ENCODE results near the gene IWS1.
"Not testable (repeated sequence)": the region's sequence is repeated elsewhere in the genome, so short reads cannot be mapped to it uniquely, and the experiment has no call there.

Gene IWS1

GRCh38 chr2:127560201-127560930, 34.1 kb upstream of the IWS1 start:
- no peak for DNase-seq

GRCh38 chr2:127559454-127559853, 33.2 kb upstream of the IWS1 start:
- DNase-seq = no peak

GRCh38 chr2:127558911-127559310, 32.6 kb upstream of the IWS1 start:
- DNase-seq = no peak

- no peak for DNase-seq
Measured at GRCh38 chr2:127552846-127553245, 26.6 kb upstream of the IWS1 start.

GRCh38 chr2:127552336-127552735, 26.0 kb upstream of the IWS1 start:
- DNase-seq = no peak

GRCh38 chr2:127551221-127551930, 25.1 kb upstream of the IWS1 start:
- DNase-seq = no peak

GRCh38 chr2:127546797-127547196, 20.5 kb upstream of the IWS1 start:
- DNase-seq = no peak

- DNase-seq = no peak
Measured at GRCh38 chr2:127545796-127546195, 19.5 kb upstream of the IWS1 start.

- no peak for DNase-seq
Measured at GRCh38 chr2:127545189-127545588, 18.9 kb upstream of the IWS1 start.

GRCh38 chr2:127543013-127543501, 16.8 kb upstream of the IWS1 start:
- not testable (repeated sequence) for DNase-seq

GRCh38 chr2:127542231-127542630, 15.9 kb upstream of the IWS1 start:
- no peak for DNase-seq

- DNase-seq = no peak
Measured at GRCh38 chr2:127541809-127542208, 15.5 kb upstream of the IWS1 start.

- no peak for DNase-seq
Measured at GRCh38 chr2:127537644-127538043, 11.4 kb upstream of the IWS1 start.

GRCh38 chr2:127536707-127537541, 10.6 kb upstream of the IWS1 start:
- no peak for DNase-seq

GRCh38 chr2:127535918-127536317, 9.6 kb upstream of the IWS1 start:
- no peak for DNase-seq

- DNase-seq = no peak
Measured at GRCh38 chr2:127535422-127535901, 9.2 kb upstream of the IWS1 start, which contains the start of gene MYO7B. Gene MYO7B, plus strand, starts transcription at chr2:127535683. Its CDS starts 24,040 bp downstream, at chr2:127559723.

GRCh38 chr2:127532296-127532695, 6.0 kb upstream of the IWS1 start:
- no peak for DNase-seq

- DNase-seq = no peak
Measured at GRCh38 chr2:127531221-127531648, 4.9 kb upstream of the IWS1 start.

GRCh38 chr2:127530245-127531140, 4.2 kb upstream of the IWS1 start:
- DNase-seq = no peak

- DNase-seq = not testable (repeated sequence)
Measured at GRCh38 chr2:127529416-127529815, 3.1 kb upstream of the IWS1 start.

- DNase-seq = no peak
Measured at GRCh38 chr2:127528487-127528886, 2.2 kb upstream of the IWS1 start.
